Breast epithelium (tissue), 3 donors: ENCODE data around the gene GRB2.

Experiments used
- CTCF ChIP-seq, 3 donors: fragments of 450-650 bp; IDR thresholded peaks; one replicate each; pipeline ENCODE4 v1.5.1; 2016 to 2017; ENCODE audit warnings: antibody characterized with exemption in 3 of 3, mild to moderate bottlenecking in 3 of 3, moderate library complexity in 3 of 3
- POLR2A ChIP-seq: fragments of 450-650 bp; IDR thresholded peaks from one replicate; pipeline ENCODE4 v1.6.1; 2016; ENCODE audit warnings: antibody characterized with exemption, mild to moderate bottlenecking, moderate library complexity

- TF ChIP-seq CTCF (IDR thresholded peaks at IDR 0.05), result no peak
- TF ChIP-seq POLR2A, result no peak
Observed at GRCh38 chr17:75345514-75346167, 59.8 kb downstream of the GRB2 start.
